HL-60 (cell line): ENCODE measurements around the gene PSMB5.

Experiments
- DNase-seq, 2 experiments: peaks; one replicate each; pipeline ENCODE4 v3.0.0-alpha.2; 2010 to 2020; ENCODE audit warnings: low read depth in 1 of 2, low spot score in 1 of 2
- H3K27ac ChIP-seq: fragments of 250-450 bp; sonication (Bioruptor Pico); replicated peaks from 2 replicates; pipeline ENCODE4 v1.5.1; 2020; ENCODE audit warnings: mild to moderate bottlenecking, moderate library complexity
- H3K27me3 ChIP-seq: fragments of 250-450 bp; sonication (Bioruptor Pico); 2 replicates; pipeline ENCODE4 v1.5.1; 2021; ENCODE audit warnings: mild to moderate bottlenecking, moderate library complexity; ENCODE audit not compliant: insufficient read depth, poor library complexity, severe bottlenecking
- H3K4me3 ChIP-seq: replicated peaks from 2 replicates; pipeline ENCODE4 v1.5.1; 2011; ENCODE audit warnings: mild to moderate bottlenecking, control low read depth, low read length; ENCODE audit not compliant: insufficient read depth
- GABPA ChIP-seq: IDR thresholded peaks from 2 replicates; pipeline ENCODE4 v1.6.1; 2012; ENCODE audit warnings: low read depth
- POLR2AphosphoS5 ChIP-seq: IDR thresholded peaks from 2 replicates; pipeline ENCODE4 v1.6.1; 2012; ENCODE audit warnings: low read depth
- REST ChIP-seq: IDR thresholded peaks from 2 replicates; pipeline ENCODE4 v1.6.1; 2012; ENCODE audit warnings: low read depth; ENCODE audit not compliant: insufficient replicate concordance
- SPI1 ChIP-seq: IDR thresholded peaks from 2 replicates; pipeline ENCODE4 v1.6.1; 2012; ENCODE audit warnings: low read depth, mild to moderate bottlenecking, borderline replicate concordance
- TF ChIP-seq, protein P1 (sequence below): IDR thresholded peaks from one replicate; pipeline ENCODE4 v1.5.1; 2011; ENCODE audit warnings: low read length, control low read depth, inconsistent platforms; ENCODE audit not compliant: insufficient read depth

The PSMB5 gene

DNA sequence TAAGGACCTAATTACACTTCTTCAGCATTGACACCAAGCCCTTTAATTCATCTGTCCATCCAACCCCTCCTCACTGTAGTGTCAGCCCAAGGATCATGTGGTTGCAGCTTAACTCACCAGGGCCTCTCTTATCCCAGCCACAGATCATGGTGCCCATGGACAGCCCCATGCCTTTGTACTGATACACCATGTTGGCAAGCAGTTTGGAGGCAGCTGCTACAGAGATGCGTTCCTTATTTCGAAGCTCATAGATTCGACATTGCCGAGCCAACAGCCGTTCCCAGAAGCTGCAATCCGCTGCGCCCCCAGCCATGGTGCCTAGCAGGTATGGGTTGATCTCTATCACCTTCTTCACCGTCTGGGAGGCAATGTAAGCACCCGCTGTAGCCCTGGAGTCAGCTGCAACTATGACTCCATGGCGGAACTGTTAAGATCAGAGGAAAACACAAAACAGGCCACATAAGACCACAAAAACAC is 1.4 kb downstream of the PSMB5 start:
- DNase-seq = no peak
- no peak overlapping the region for H3K27ac ChIP-seq
- H3K4me3 ChIP-seq = no peak overlapping the region; the same call in 1 of the 2 replicates
- TF ChIP-seq POLR2AphosphoS5 = no peak
- TF ChIP-seq SPI1 = no peak
- no peak for TF ChIP-seq GABPA
- TF ChIP-seq, protein P1, sequence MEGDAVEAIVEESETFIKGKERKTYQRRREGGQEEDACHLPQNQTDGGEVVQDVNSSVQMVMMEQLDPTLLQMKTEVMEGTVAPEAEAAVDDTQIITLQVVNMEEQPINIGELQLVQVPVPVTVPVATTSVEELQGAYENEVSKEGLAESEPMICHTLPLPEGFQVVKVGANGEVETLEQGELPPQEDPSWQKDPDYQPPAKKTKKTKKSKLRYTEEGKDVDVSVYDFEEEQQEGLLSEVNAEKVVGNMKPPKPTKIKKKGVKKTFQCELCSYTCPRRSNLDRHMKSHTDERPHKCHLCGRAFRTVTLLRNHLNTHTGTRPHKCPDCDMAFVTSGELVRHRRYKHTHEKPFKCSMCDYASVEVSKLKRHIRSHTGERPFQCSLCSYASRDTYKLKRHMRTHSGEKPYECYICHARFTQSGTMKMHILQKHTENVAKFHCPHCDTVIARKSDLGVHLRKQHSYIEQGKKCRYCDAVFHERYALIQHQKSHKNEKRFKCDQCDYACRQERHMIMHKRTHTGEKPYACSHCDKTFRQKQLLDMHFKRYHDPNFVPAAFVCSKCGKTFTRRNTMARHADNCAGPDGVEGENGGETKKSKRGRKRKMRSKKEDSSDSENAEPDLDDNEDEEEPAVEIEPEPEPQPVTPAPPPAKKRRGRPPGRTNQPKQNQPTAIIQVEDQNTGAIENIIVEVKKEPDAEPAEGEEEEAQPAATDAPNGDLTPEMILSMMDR = no peak
- TF ChIP-seq REST = no peak
- no peaks in the 10 kb centered on the region for H3K27me3 ChIP-seq

GRCh38 chr14:23030936-23031335 is 3.8 kb downstream of the PSMB5 start:
- no peaks in the 10 kb centered on the region for H3K27me3 ChIP-seq
- no peak overlapping the region for H3K27ac ChIP-seq
- no peak overlapping the region for H3K4me3 ChIP-seq
- DNase-seq = no peak
- TF ChIP-seq, protein P1 = no peak
- TF ChIP-seq POLR2AphosphoS5 = no peak
- TF ChIP-seq SPI1 = no peak
- no peak for TF ChIP-seq REST
- no peak for TF ChIP-seq GABPA

DNA sequence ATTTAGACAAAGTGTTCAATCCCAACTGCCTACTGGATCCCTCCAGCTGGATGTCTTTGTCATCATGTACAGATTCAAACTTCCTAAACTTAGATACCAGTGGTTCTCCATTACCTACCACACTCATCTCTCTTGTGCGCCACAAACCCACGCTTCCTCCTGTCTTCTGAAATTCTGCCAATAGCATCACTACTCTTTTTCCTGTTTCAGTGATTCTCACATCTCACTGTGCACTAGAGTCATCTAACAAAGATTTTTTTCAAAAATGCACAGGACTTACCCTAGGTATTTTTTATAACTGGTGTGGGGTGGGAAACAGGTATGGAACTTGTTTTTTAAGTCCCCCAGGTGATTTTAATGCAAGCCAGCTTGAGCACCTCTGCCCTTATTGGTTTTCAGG is 5.9 kb downstream of the PSMB5 start:
- TF ChIP-seq GABPA = no peak
- no peak for TF ChIP-seq POLR2AphosphoS5
- TF ChIP-seq, protein P1 = no peak
- TF ChIP-seq REST = no peak
- no peak for TF ChIP-seq SPI1
- Histone ChIP-seq H3K27me3 (no peaks in the 10 kb centered on the region), H3K4me3 (no peak overlapping the region), H3K27ac (no peak overlapping the region)
- no peak for DNase-seq
